GM18508 (cell line): ENCODE measurements around the gene CHPF2.

ENCODE experiments used
- ATAC-seq: cut with Tn5 transposase; IDR thresholded peaks from one replicate; pipeline ENCODE4 v1.9.1; 2021; ENCODE audit warnings: moderate number of reproducible peaks; ENCODE audit not compliant: insufficient read depth, unreplicated experiment

CHPF2 gene

DNA sequence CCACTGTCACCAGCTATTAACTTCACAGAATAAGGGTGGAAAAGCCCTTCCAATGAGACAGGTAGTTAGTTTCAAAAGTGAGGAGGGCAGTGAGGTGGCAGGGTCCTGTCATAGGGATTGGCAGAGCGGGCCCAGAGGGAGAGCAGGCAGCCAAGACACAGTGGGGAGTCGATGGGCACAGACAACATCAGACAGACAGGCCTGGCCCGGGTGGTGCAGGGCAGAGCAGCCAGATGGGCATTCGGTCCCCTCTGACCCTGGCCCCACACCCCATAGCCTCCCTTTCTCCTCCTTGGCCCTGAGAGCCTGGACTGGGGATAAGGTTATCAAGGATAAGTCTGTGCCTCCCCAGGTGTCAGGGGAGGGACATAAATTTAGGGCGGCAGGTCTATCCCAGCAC lies 47.6 kb downstream of the CHPF2 start:
- ATAC-seq, result no peak

DNA sequence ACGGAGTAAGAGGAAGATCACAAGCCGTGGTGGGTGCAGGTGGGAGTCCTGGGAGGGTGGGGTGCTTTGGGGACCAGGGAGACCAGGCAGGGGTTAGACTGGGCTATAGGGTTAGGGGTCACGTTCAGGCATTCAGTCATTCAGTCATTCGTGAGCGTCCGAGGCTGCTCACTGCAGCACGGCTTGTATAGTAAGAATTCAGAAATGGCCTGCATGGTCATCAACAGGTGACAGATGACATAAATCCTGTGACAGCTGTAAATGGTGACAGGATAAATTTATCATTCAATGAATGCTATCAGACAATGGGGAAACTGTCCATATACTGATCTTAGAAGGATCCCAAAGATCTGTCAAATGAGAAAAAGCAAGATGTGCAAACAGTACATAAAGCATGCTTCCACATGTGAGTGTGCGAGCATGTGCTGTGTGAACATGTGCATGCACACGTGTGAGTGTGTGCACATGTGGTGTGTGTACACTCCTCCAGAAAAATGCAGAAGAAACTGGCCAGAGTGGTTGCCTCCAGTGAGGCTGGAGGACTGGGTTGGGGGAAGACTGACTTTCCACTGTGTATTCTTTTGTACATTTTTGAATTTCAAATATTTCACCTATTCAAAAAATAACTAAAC lies 48.2 kb downstream of the CHPF2 start:
- ATAC-seq, result no peak

DNA sequence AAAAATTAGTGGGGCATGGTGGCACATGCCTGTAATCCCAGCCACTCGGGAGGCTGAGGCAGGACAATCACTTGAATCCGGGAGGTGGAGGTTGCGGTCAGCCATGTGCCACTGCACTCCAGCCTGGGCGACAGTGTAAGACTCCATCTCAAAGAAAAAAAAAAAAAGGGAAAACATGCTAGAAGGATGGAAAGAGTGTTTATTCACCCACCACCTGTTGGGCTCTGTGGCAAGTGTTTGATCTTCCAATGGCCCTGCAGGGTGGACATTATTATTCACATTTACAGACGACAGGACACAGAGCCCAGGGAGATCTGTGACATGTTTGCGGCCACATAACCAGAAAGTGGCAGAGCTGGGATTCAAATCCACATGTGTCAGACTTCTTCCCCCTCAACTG lies 49.4 kb downstream of the CHPF2 start:
- no peak for ATAC-seq

DNA sequence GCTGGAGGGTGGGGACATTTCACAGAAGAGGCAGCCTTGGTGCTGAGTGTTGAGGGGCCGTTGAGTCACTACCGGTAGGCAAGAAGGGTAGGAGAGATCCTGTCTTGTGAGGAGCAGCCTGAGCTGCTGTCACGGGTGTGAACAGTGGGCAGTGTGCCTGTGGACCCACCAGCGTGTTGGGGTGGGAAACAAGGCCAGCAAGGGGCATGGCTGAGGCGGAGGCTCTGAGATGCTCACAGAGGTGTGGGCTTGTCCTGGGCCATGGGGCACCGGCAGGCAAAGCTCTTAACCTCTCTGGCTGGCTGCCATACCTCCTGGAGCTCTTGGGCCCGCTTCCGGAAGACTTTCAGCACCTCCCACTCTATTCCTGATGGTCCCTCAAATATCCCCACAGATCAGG lies 49.8 kb downstream of the CHPF2 start:
- ATAC-seq, result no peak

DNA sequence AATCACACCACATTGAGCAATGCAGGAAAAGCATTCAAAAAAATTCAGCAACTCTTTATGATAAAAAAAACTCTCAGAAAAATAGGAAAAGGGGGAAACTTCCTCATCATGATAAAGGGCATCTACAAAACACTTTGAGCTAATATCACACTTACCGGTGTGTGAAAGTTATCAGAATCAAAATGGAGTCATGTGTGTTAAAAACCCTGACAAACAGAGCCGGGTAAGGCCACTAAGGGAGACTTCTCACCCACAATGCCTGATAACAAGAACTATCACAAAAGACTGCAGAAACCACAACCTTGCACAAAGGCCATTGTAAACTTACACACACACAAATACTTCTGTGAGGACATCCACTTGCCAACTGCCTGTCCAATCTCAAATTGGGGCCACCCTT lies 51.0 kb downstream of the CHPF2 start:
- no peak for ATAC-seq

DNA sequence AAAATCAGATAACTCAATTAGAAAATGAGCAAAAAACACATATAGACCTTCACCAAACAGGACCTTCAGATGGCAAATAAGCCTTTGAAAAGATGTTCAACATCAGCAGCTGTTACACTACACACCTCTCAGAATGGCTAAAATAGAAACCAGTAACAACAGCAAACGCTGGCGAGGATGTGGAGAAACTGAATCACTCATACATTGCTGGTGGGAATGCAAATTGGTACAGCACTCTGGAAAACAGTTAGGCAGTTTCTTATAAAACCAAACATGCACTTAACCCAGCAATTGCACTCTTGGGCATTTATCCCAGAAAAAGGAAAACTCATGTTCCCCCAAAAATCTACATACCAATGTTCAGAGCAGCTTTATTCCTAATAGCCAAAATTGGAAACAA lies 53.9 kb downstream of the CHPF2 start:
- ATAC-seq, result no peak
